ENCODE data around the gene DOCK11.

Gene DOCK11

GRCh38 chrX:118596390-118596789, 100.8 kb downstream of the DOCK11 start:
- Mint-ChIP-seq H3K27me3 (no peaks in the 10 kb centered on the region), H3K9me3 (no peaks in the 10 kb centered on the region), H3K4me3 (no peak overlapping the region), H3K27ac (peak overlapping the region; percentile 12), H3K36me3 (peaks cover 2% of the 10 kb centered on the region), H3K4me1 (peaks cover 10% of the 10 kb centered on the region)

GRCh38 chrX:118603981-118604380, 108.4 kb downstream of the DOCK11 start:
- H3K9me3 Mint-ChIP-seq: no peaks in the 10 kb centered on the region
- H3K36me3 Mint-ChIP-seq: peaks cover 2% of the 10 kb centered on the region
- no peaks in the 10 kb centered on the region for H3K27me3 Mint-ChIP-seq
- peak overlapping the region; percentile 59 for H3K27ac Mint-ChIP-seq
- H3K4me3 Mint-ChIP-seq: peak overlapping the region; percentile 37
- peaks cover 25% of the 10 kb centered on the region for H3K4me1 Mint-ChIP-seq

GRCh38 chrX:118612290-118612689, 116.7 kb downstream of the DOCK11 start:
- no peaks in the 10 kb centered on the region for H3K27me3 Mint-ChIP-seq
- peaks cover 3% of the 10 kb centered on the region for H3K36me3 Mint-ChIP-seq
- H3K4me1 Mint-ChIP-seq: no peaks in the 10 kb centered on the region
- no peak overlapping the region for H3K4me3 Mint-ChIP-seq
- no peaks in the 10 kb centered on the region for H3K9me3 Mint-ChIP-seq
- no peak overlapping the region for H3K27ac Mint-ChIP-seq

DNA sequence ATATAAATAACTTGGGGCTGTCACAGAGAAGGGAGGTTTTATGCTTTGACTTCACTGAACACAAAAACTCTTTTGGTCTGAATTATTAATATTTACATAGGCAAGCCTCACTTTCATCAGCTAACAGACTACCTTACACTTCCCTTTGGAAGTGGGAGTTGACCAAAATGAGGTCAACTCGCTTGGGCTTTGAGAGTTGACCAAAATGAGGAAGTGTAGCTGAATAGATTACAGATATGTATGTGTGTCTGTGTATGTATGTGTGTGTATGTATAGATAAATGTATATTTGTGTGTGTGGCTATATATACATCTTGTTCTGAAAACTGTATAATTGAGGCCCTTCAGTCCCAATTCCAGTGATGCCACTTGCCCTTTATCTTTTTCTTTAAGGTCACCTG, 118.5 kb downstream of the DOCK11 start:
- H3K27me3 Mint-ChIP-seq: no peaks in the 10 kb centered on the region
- H3K9me3 Mint-ChIP-seq: no peaks in the 10 kb centered on the region
- H3K4me1 Mint-ChIP-seq: no peaks in the 10 kb centered on the region
- H3K27ac Mint-ChIP-seq: peak overlapping the region; percentile 18
- peaks cover 3% of the 10 kb centered on the region for H3K36me3 Mint-ChIP-seq
- no peak overlapping the region for H3K4me3 Mint-ChIP-seq

GRCh38 chrX:118615141-118615540, 119.5 kb downstream of the DOCK11 start:
- H3K27ac Mint-ChIP-seq: no peak overlapping the region
- no peaks in the 10 kb centered on the region for H3K9me3 Mint-ChIP-seq
- no peaks in the 10 kb centered on the region for H3K4me1 Mint-ChIP-seq
- H3K27me3 Mint-ChIP-seq: no peaks in the 10 kb centered on the region
- no peak overlapping the region for H3K4me3 Mint-ChIP-seq
- H3K36me3 Mint-ChIP-seq: peaks cover 3% of the 10 kb centered on the region

- Mint-ChIP-seq H3K27ac (no peak overlapping the region), H3K4me1 (no peaks in the 10 kb centered on the region), H3K27me3 (no peaks in the 10 kb centered on the region), H3K9me3 (no peaks in the 10 kb centered on the region), H3K36me3 (no peaks in the 10 kb centered on the region), H3K4me3 (no peak overlapping the region)
These were observed 125.6 kb downstream of the DOCK11 start for GRCh38 chrX:118621081-118621759.

DNA sequence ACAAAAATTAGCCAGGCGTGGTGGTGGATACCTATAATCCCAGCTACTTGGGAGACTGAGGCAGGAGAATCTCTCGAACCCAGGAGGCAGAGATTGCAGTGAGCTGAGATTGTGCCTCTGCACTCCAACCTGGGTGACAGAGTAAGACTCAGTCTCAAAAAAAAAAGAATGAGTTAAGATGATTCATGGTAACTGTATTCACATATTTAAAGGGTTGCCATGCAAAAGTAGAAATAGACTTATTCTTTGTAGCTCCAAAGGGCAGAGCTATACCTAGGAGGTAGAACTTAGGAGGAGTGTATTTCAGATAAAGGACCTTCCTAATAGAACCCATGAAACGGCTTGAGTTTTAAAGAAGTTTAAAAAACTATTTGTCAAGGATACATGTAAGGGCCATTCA, 127.4 kb downstream of the DOCK11 start:
- Mint-ChIP-seq H3K9me3 (no peaks in the 10 kb centered on the region), H3K27me3 (no peaks in the 10 kb centered on the region), H3K4me3 (no peak overlapping the region), H3K36me3 (no peaks in the 10 kb centered on the region), H3K4me1 (no peaks in the 10 kb centered on the region), H3K27ac (peak overlapping the region; percentile 59)

DNA sequence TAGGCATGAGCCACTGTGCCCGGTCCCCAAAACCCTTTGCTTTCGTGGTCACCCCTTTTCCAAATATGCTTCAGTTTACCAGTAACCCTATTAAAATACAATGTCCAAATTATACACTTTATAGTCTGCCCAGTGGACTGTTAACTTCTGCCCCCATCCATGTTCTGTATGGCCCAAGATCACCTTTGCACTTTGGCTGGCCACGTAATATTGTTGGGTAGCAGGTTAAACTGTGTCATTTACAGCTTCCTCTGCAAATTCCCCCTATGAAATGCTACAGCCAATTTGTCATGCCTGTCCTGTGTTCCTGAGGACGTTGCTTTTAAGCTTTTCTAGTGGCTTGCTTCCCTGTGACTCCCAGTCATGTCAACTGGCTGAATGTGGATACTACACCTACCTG, 130.7 kb downstream of the DOCK11 start:
- no peaks in the 10 kb centered on the region for H3K36me3 Mint-ChIP-seq
- no peaks in the 10 kb centered on the region for H3K27me3 Mint-ChIP-seq
- no peaks in the 10 kb centered on the region for H3K4me1 Mint-ChIP-seq
- no peaks in the 10 kb centered on the region for H3K9me3 Mint-ChIP-seq
- H3K4me3 Mint-ChIP-seq: no peak overlapping the region
- H3K27ac Mint-ChIP-seq: peak overlapping the region; percentile 30

- Mint-ChIP-seq H3K4me1 (no peaks in the 10 kb centered on the region), H3K27ac (no peak overlapping the region), H3K27me3 (no peaks in the 10 kb centered on the region), H3K4me3 (no peak overlapping the region), H3K36me3 (no peaks in the 10 kb centered on the region), H3K9me3 (no peaks in the 10 kb centered on the region)
These were observed 131.6 kb downstream of the DOCK11 start for GRCh38 chrX:118627084-118627758.

GRCh38 chrX:118630848-118631247, 135.2 kb downstream of the DOCK11 start:
- H3K9me3 Mint-ChIP-seq: no peaks in the 10 kb centered on the region
- no peaks in the 10 kb centered on the region for H3K4me1 Mint-ChIP-seq
- no peaks in the 10 kb centered on the region for H3K27me3 Mint-ChIP-seq
- H3K4me3 Mint-ChIP-seq: no peak overlapping the region
- no peak overlapping the region for H3K27ac Mint-ChIP-seq
- H3K36me3 Mint-ChIP-seq: peaks cover 3% of the 10 kb centered on the region

DNA sequence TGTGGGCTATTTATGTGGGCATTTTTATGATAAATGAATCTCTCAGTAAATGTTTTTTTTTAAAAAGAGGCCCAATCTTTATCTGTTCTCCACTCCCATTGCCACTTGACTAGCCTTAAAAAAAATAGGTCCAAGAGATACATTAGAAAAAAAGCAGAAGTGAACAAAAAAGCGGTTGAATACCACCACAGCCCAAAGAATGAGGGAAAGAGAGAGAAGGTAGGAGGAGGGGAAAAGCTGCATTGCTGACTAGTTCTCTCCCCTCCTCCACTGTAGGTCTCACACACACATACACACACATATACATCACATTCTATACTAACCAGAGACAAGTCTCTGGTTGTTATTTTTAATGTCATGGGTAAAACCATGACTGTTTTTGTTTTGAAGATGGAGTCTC, 136.0 kb downstream of the DOCK11 start:
- Mint-ChIP-seq H3K27me3 (no peaks in the 10 kb centered on the region), H3K36me3 (peaks cover 3% of the 10 kb centered on the region)

GRCh38 chrX:118632862-118633261, 137.2 kb downstream of the DOCK11 start:
- H3K4me3 Mint-ChIP-seq: no peak overlapping the region
- no peaks in the 10 kb centered on the region for H3K9me3 Mint-ChIP-seq
- peak overlapping the region; percentile 35 for H3K27ac Mint-ChIP-seq
- H3K27me3 Mint-ChIP-seq: no peaks in the 10 kb centered on the region
- peaks cover 3% of the 10 kb centered on the region for H3K36me3 Mint-ChIP-seq
- H3K4me1 Mint-ChIP-seq: no peaks in the 10 kb centered on the region

More for the DNA sequence above, 136.0 kb downstream of the DOCK11 start:
- Mint-ChIP-seq H3K4me3 (no peak overlapping the region), H3K9me3 (no peaks in the 10 kb centered on the region), H3K27ac (no peak overlapping the region), H3K4me1 (no peaks in the 10 kb centered on the region)

DNA sequence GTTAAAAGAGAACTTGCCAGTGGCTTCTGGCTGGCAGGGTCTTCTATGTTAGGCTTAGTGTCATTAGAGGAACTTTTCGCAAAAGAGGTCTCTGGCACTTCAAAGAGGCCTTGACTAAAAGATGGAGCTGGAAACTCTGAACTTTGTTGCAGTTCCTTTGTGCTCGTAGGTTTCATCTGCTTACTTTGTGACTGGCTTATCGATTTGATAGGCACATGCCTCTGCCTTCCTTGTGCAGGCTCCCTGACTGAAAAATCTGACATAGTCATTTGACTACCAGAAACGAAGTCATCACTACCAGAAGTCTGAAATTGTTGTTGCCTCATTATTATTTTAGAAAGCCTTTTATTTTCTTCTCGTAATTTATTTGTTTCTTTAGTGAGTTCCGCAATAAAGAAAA, 137.9 kb downstream of the DOCK11 start:
- Mint-ChIP-seq H3K4me1 (no peaks in the 10 kb centered on the region), H3K9me3 (no peaks in the 10 kb centered on the region), H3K27ac (peak overlapping the region; percentile 35), H3K27me3 (no peaks in the 10 kb centered on the region), H3K4me3 (no peak overlapping the region), H3K36me3 (peaks cover 3% of the 10 kb centered on the region)

DNA sequence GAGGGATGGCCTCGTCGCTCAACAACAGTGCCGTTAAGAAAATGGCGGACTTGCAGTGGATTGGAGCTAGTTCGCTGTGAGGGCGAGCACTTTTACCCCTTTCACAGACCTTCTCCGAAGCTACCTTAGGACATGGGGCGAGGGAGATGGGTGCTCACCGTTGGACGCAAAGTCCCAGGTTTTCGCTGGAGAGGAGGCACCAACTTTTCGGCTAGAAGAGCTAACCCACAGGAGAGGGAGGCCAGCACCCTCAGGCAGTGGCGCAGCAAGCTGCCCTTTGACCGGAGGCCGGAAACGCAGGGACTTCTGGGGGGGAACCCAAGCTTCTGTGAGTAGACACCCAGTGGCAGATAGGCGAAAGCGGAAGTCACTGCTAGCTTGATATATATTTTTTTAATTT, 138.7 kb downstream of the DOCK11 start:
- H3K4me3 Mint-ChIP-seq: no peak overlapping the region
- peaks cover 3% of the 10 kb centered on the region for H3K36me3 Mint-ChIP-seq
- H3K27me3 Mint-ChIP-seq: no peaks in the 10 kb centered on the region
- H3K4me1 Mint-ChIP-seq: no peaks in the 10 kb centered on the region
- H3K27ac Mint-ChIP-seq: no peak overlapping the region
- H3K9me3 Mint-ChIP-seq: no peaks in the 10 kb centered on the region

DNA sequence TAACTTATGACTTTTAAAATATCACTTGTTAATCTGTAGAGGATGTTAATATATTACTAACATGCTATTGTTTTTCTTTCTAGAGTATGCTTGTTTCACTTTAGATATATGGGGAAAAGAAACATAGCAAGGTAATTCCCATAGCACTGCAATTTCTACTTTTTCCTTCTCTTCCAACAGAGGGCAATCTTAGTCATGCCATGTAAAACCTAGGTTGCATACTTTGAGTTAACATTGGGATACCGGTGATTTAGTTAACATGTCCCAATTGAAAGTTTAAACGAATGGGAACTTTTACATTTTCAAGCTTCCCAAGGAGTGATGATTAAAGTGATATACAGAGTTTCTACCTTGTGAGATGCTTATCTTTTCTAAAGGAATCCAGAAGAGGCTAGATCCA, 142.4 kb downstream of the DOCK11 start:
- no peaks in the 10 kb centered on the region for H3K9me3 Mint-ChIP-seq
- peaks cover 2% of the 10 kb centered on the region for H3K36me3 Mint-ChIP-seq
- no peaks in the 10 kb centered on the region for H3K27me3 Mint-ChIP-seq
- H3K27ac Mint-ChIP-seq: no peak overlapping the region
- H3K4me1 Mint-ChIP-seq: no peaks in the 10 kb centered on the region
- no peak overlapping the region for H3K4me3 Mint-ChIP-seq

DNA sequence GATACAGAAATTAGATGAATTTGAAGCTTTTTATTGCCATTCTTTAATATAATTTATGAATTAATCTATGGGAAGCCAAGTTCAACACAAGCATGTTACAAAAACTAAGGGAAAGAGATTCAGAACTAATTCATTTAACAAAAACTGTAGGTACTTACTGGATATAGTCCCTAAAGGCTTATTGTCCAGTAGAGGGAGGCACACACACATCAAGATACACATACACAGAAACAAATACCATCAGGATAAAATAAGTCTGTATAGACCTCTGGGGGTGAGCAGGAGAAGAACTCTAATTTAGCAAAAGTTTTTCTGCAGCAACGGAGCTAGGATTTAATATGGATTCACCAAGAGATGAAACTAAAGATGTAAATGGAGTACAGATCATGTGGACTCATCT, 148.8 kb downstream of the DOCK11 start:
- no peaks in the 10 kb centered on the region for H3K9me3 Mint-ChIP-seq
- no peak overlapping the region for H3K4me3 Mint-ChIP-seq
- H3K4me1 Mint-ChIP-seq: peaks cover 6% of the 10 kb centered on the region
- peaks cover 9% of the 10 kb centered on the region for H3K36me3 Mint-ChIP-seq
- H3K27ac Mint-ChIP-seq: no peak overlapping the region
- no peaks in the 10 kb centered on the region for H3K27me3 Mint-ChIP-seq

Measured in activated naive CD4-positive, alpha-beta T cell treated with anti-CD3 and anti-CD28 coated beads, Interleukin-2, amount 50 U/mL, for 24 hours (primary cell).